ENCODE results near the gene FCRL3. TPM values are rescaled to one million over a fixed set of nuclear protein-coding genes. Genes with fewer than 3 reads are reported as not detected.

The FCRL3 gene
- total RNA-seq, 1 donor from 2014 or later = 0.23 TPM

- intact Hi-C loops (cut with micrococcal nuclease) = no loop called here
These were observed 17.7 kb downstream of the FCRL3 start for GRCh38 chr1:157682710-157683437.

- intact Hi-C loops (cut with micrococcal nuclease) = no loop called here
These were observed 21.8 kb downstream of the FCRL3 start for GRCh38 chr1:157678721-157679120.

GRCh38 chr1:157673008-157673407 lies 27.6 kb downstream of the FCRL3 start:
- intact Hi-C loops (cut with micrococcal nuclease) = no loop called here

GRCh38 chr1:157671895-157672294 lies 28.7 kb downstream of the FCRL3 start:
- intact Hi-C loops (cut with micrococcal nuclease) = no loop called here

- intact Hi-C loops (cut with micrococcal nuclease) = no loop called here
These were observed 40.9 kb downstream of the FCRL3 start for GRCh38 chr1:157659576-157660247.

GRCh38 chr1:157658571-157658970 lies 42.0 kb downstream of the FCRL3 start:
- intact Hi-C loops (cut with micrococcal nuclease) = no loop called here

GRCh38 chr1:157653494-157653873 lies 47.1 kb downstream of the FCRL3 start:
- intact Hi-C loops (cut with micrococcal nuclease) = no loop called here

- intact Hi-C loops (cut with micrococcal nuclease) = no loop called here
These were observed 47.6 kb downstream of the FCRL3 start for GRCh38 chr1:157652859-157653493.

- intact Hi-C loops (cut with micrococcal nuclease) = no loop called here
These were observed 52.3 kb downstream of the FCRL3 start for GRCh38 chr1:157648317-157648716.

- intact Hi-C loops (cut with micrococcal nuclease) = no loop called here
These were observed 54.4 kb downstream of the FCRL3 start for GRCh38 chr1:157646144-157646543.

GRCh38 chr1:157641177-157641576 lies 59.4 kb downstream of the FCRL3 start:
- intact Hi-C loops (cut with micrococcal nuclease) = no loop called here

- intact Hi-C loops (cut with micrococcal nuclease) = no loop called here
These were observed 60.8 kb downstream of the FCRL3 start for GRCh38 chr1:157639800-157640199.

GRCh38 chr1:157628773-157629172 lies 71.8 kb downstream of the FCRL3 start:
- intact Hi-C loops (cut with micrococcal nuclease) = no loop called here

Other genes with a start within 250 kb of the FCRL3 start
- gene FCRL5, start 148.3 kb downstream of the FCRL3 start, total RNA-seq = not detected in 2 replicates
- gene FCRL4, start 102.7 kb downstream of the FCRL3 start, total RNA-seq = not detected in 2 replicates
- not detected in 2 replicates for gene FCRL2, start 76.4 kb upstream of the FCRL3 start, total RNA-seq
- gene FCRL1, start 119.4 kb upstream of the FCRL3 start, total RNA-seq = 0.09 TPM in 1 of 2 replicates, not detected in the other
- gene CD5L, start 141.0 kb upstream of the FCRL3 start, total RNA-seq = not detected in 2 replicates

All from T-helper 2 cell treated with Interferon-gamma antibody and Interleukin-4, amounts not matched to agents 100 ng/mL and 5 ng/mL, for 36 hours (primary cell).